Measurements from ENCODE around the gene CROT.

Gene CROT

GRCh38 chr7:87330942-87331341 lies 14.5 kb upstream of the CROT start:
- TF ChIP-seq CTCF (conservative IDR thresholded peaks at IDR 0.05; ENCODE audit: low read depth, low read length): no peak
- no peak overlapping the region for H3K4me3 ChIP-seq (ENCODE audit: low read length)
- DNase-seq (ENCODE audit: low read depth): no peak

GRCh38 chr7:87331687-87332252 lies 13.7 kb upstream of the CROT start:
- no peak for TF ChIP-seq CTCF (conservative IDR thresholded peaks at IDR 0.05; ENCODE audit: low read depth, low read length)
- DNase-seq (ENCODE audit: low read depth): no peak
- no peak overlapping the region for H3K4me3 ChIP-seq (ENCODE audit: low read length)

- no peak for DNase-seq (ENCODE audit: low read depth)
- no peak overlapping the region for H3K4me3 ChIP-seq (ENCODE audit: low read length)
- TF ChIP-seq CTCF (conservative IDR thresholded peaks at IDR 0.05; ENCODE audit: low read depth, low read length): no peak
These were observed 13.1 kb upstream of the CROT start for GRCh38 chr7:87332321-87332720.

GRCh38 chr7:87336136-87336535 lies 9.3 kb upstream of the CROT start:
- no peak for TF ChIP-seq CTCF (conservative IDR thresholded peaks at IDR 0.05; ENCODE audit: low read depth, low read length)
- no peak for DNase-seq (ENCODE audit: low read depth)
- H3K4me3 ChIP-seq (ENCODE audit: low read length): no peak overlapping the region

GRCh38 chr7:87337331-87337730 lies 8.1 kb upstream of the CROT start:
- H3K4me3 ChIP-seq (ENCODE audit: low read length): no peak overlapping the region
- no peak for TF ChIP-seq CTCF (conservative IDR thresholded peaks at IDR 0.05; ENCODE audit: low read depth, low read length)
- no peak for DNase-seq (ENCODE audit: low read depth)

- TF ChIP-seq CTCF (conservative IDR thresholded peaks at IDR 0.05; ENCODE audit: low read depth, low read length): no peak
- no peak for DNase-seq (ENCODE audit: low read depth)
- no peak overlapping the region for H3K4me3 ChIP-seq (ENCODE audit: low read length)
These were observed 6.0 kb upstream of the CROT start for GRCh38 chr7:87339373-87339897.

- DNase-seq (ENCODE audit: low read depth): no peak
- TF ChIP-seq CTCF (conservative IDR thresholded peaks at IDR 0.05; ENCODE audit: low read depth, low read length): no peak
- no peak overlapping the region for H3K4me3 ChIP-seq (ENCODE audit: low read length)
These were observed 4.0 kb upstream of the CROT start for GRCh38 chr7:87341441-87341840.
